Natural killer cell (primary cell): ENCODE data around the gene UBE2Q1. TPM values are rescaled to one million over a fixed set of nuclear protein-coding genes. Genes with fewer than 3 reads are reported as not detected.

Experiments
- ATAC-seq, 3 donors: fragments of 150-1000 bp in 2 of 3; fragments of 200-7000 bp in 1 of 3; cut with Tn5 transposase; 1 replicate in 1 of 3; 2 replicates in 2 of 3; pipeline ENCODE4 v1.10.0; 2021; ENCODE audit warnings: mild to moderate bottlenecking in 2 of 3, moderate library complexity in 2 of 3
- DNase-seq, 2 donors: peaks; one replicate each; pipeline versions ENCODE4 v3.0.0 to v3.0.0-alpha.2; 2013 to 2021; ENCODE audit warnings: mixed read lengths in 1 of 2
- H3K27ac ChIP-seq: one replicate; pipeline ENCODE4 v1.5.1; 2013; ENCODE audit warnings: mild to moderate bottlenecking, low read length
- H3K27me3 ChIP-seq: one replicate; pipeline ENCODE4 v1.6.1; 2013; ENCODE audit warnings: low read length; ENCODE audit not compliant: control insufficient read depth, insufficient read depth
- H3K36me3 ChIP-seq: one replicate; pipeline ENCODE4 v1.6.1; 2013; ENCODE audit warnings: low read length; ENCODE audit not compliant: control insufficient read depth, insufficient read depth
- H3K4me1 ChIP-seq: one replicate; pipeline ENCODE4 v1.6.1; 2013; ENCODE audit warnings: low read length; ENCODE audit not compliant: control insufficient read depth, insufficient read depth
- H3K4me3 ChIP-seq: one replicate; pipeline ENCODE4 v1.5.1; 2013; ENCODE audit warnings: low read length
- H3K9me3 ChIP-seq: one replicate; pipeline ENCODE4 v1.6.1; 2013; ENCODE audit warnings: low read length; ENCODE audit not compliant: control insufficient read depth, insufficient read depth
- H3K27ac Mint-ChIP-seq, 2 donors: one replicate each; pipeline ENCODE4 v1.8.0; 2022; ENCODE audit warnings: mild to moderate bottlenecking in 2 of 2, mixed read lengths in 2 of 2, moderate library complexity in 1 of 2
- H3K27me3 Mint-ChIP-seq, 2 donors: one replicate each; pipeline ENCODE4 v1.8.0; 2022; ENCODE audit warnings: low read depth in 2 of 2, mixed read lengths in 2 of 2
- H3K36me3 Mint-ChIP-seq: one replicate; pipeline ENCODE4 v1.8.0; 2022; ENCODE audit warnings: mixed read lengths
- H3K4me1 Mint-ChIP-seq, 2 donors: one replicate each; pipeline ENCODE4 v1.8.0; 2022; ENCODE audit warnings: mixed read lengths in 2 of 2
- H3K4me3 Mint-ChIP-seq: one replicate; pipeline ENCODE4 v1.8.0; 2022; ENCODE audit warnings: mild to moderate bottlenecking, moderate library complexity, mixed read lengths
- H3K9me3 Mint-ChIP-seq, 2 donors: one replicate each; pipeline ENCODE4 v1.8.0; 2022; ENCODE audit warnings: mixed read lengths in 2 of 2
- WGBS: methylation state at CpG from one replicate; pipeline ENCODE4 v1.1.7; 2013; ENCODE audit warnings: missing lambda C conversion rate; ENCODE audit not compliant: insufficient coverage; 5-methylcytosine and 5-hydroxymethylcytosine counted together
- intact Hi-C: fragments of 100-400 bp; cut with micrococcal nuclease; formaldehyde crosslinking; loops from one replicate; pipeline ENCODE4 v1.14.2; 2022
- total RNA-seq, 4 donors: library from RNA; stranded (reverse); fragments of 120-200 nt in 1 of 4; gene quantifications; one replicate each; pipeline versions ENCODE4 v1.2.3 to v1.2.4, GENCODE V29; 2013 to 2022
- TF ChIP-seq, protein P1 (sequence below): fragments of 200-600 bp; IDR thresholded peaks from one replicate; pipeline ENCODE4 v1.8.0; 2022; ENCODE audit warnings: antibody characterized with exemption

UBE2Q1 gene
- total RNA-seq, 3 donors from 2014 or later (not counting 1 experiment from before 2014, with no cell fraction given): 100 to 137 (median 112) TPM

DNA sequence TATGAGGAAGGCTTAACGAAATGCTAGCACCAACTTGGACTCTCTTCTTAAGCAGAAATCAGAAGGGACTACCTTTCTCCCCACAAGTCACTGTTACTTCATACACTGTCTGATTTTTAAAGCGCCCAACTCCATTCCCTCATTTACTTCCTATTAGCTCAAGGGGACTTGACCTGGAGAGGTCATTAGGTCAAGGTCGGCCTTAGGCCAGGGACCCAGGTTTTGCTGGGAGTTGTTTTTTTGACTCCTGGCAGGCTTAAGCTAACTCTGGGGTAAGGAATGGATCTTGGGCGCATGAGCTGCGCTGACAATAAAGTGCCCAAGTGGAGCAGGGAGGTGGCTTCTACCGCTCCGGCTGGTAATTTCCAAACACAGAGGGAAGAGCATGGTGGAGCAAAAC is 32.7 kb upstream of the UBE2Q1 start:
- no peak for DNase-seq
- Histone ChIP-seq H3K4me1 (no peaks in the 10 kb centered on the region), H3K36me3 (peaks cover 90% of the 10 kb centered on the region), H3K27me3 (no peaks in the 10 kb centered on the region), H3K4me3 (no peak overlapping the region), H3K27ac (no peak overlapping the region), H3K9me3 (no peaks in the 10 kb centered on the region)
- intact Hi-C loops: no loop called here
- H3K27me3 Mint-ChIP-seq: no peaks in the 10 kb centered on the region
- WGBS: 97% methylated on average over 7 of the region's 7 CpGs
- no peak overlapping the region for H3K27ac Mint-ChIP-seq
- peaks cover 5% of the 10 kb centered on the region in 2 donors for H3K4me1 Mint-ChIP-seq
- no peak overlapping the region for H3K4me3 Mint-ChIP-seq
- H3K36me3 Mint-ChIP-seq: peaks cover 35% of the 10 kb centered on the region
- ATAC-seq: no peak
- TF ChIP-seq, protein P1, sequence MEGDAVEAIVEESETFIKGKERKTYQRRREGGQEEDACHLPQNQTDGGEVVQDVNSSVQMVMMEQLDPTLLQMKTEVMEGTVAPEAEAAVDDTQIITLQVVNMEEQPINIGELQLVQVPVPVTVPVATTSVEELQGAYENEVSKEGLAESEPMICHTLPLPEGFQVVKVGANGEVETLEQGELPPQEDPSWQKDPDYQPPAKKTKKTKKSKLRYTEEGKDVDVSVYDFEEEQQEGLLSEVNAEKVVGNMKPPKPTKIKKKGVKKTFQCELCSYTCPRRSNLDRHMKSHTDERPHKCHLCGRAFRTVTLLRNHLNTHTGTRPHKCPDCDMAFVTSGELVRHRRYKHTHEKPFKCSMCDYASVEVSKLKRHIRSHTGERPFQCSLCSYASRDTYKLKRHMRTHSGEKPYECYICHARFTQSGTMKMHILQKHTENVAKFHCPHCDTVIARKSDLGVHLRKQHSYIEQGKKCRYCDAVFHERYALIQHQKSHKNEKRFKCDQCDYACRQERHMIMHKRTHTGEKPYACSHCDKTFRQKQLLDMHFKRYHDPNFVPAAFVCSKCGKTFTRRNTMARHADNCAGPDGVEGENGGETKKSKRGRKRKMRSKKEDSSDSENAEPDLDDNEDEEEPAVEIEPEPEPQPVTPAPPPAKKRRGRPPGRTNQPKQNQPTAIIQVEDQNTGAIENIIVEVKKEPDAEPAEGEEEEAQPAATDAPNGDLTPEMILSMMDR: no peak
- H3K9me3 Mint-ChIP-seq: no peaks in the 10 kb centered on the region

DNA sequence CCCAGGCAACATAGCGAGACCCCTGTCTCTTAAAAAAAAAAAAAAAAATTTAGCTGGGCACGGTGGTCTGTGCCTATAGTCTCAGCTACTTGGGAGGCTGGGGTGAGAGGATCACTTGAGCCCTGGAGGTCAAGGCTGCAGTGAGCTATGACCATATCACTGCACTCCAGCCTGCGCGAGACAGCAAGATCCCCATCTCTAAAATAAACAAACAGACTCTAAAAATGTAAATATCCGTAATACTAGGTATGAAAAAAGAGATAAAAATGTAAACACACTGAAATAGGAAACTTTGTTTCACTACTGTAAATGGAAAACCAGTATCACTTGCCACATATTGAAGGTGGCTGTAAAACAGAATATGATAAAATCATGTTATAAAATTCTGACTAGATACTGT is 32.3 kb upstream of the UBE2Q1 start:
- intact Hi-C loops: no loop called here
- H3K4me1 ChIP-seq: no peaks in the 10 kb centered on the region
- DNase-seq (no peak), ATAC-seq (no peak)
- H3K4me3 ChIP-seq: no peak overlapping the region
- no peak overlapping the region for H3K27ac ChIP-seq
- no peaks in the 10 kb centered on the region for H3K27me3 ChIP-seq
- no peaks in the 10 kb centered on the region for H3K9me3 ChIP-seq
- H3K36me3 Mint-ChIP-seq: peaks cover 36% of the 10 kb centered on the region
- H3K4me3 Mint-ChIP-seq: no peak overlapping the region
- TF ChIP-seq, protein P1: no peak
- no peaks in the 10 kb centered on the region for H3K9me3 Mint-ChIP-seq
- H3K4me1 Mint-ChIP-seq: peaks cover 5% of the 10 kb centered on the region in 2 donors
- H3K27ac Mint-ChIP-seq: no peak overlapping the region
- no peaks in the 10 kb centered on the region for H3K27me3 Mint-ChIP-seq
- 89% methylated on average over 2 of the region's 5 CpGs for WGBS
- peaks cover 91% of the 10 kb centered on the region for H3K36me3 ChIP-seq

DNA sequence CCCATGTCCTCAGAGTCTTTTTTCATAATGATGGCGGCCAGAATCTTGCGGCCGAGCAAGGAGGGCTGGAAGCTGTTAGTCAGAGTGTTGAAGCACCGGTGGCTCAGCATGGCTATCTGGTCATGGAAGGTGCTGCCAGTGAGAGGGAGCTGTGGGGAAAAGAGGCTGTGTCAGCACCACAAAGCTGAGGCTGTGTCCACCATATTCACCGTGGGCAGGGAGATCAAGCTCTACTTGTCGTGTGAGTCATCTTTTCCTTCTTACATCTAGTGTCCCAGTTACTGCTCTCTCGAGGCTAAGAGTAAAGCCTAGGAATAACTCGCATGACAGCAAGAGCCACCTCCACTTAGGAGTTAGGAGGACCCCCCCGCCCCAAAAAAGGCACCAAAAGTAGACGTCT is 31.3 kb upstream of the UBE2Q1 start:
- no peaks in the 10 kb centered on the region for H3K4me1 ChIP-seq
- no peak overlapping the region for H3K4me3 ChIP-seq
- H3K36me3 Mint-ChIP-seq: peaks cover 42% of the 10 kb centered on the region
- no peak overlapping the region for H3K27ac ChIP-seq
- DNase-seq (no peak), ATAC-seq (no peak)
- H3K9me3 ChIP-seq: no peaks in the 10 kb centered on the region
- peaks cover 5% of the 10 kb centered on the region in 2 donors for H3K4me1 Mint-ChIP-seq
- no peaks in the 10 kb centered on the region for H3K27me3 Mint-ChIP-seq
- H3K9me3 Mint-ChIP-seq: no peaks in the 10 kb centered on the region
- no peaks in the 10 kb centered on the region for H3K27me3 ChIP-seq
- TF ChIP-seq, protein P1: no peak
- WGBS: 87% methylated on average over 9 of the region's 10 CpGs
- H3K36me3 ChIP-seq: peaks cover 93% of the 10 kb centered on the region
- no peak overlapping the region for H3K27ac Mint-ChIP-seq
- no peak overlapping the region for H3K4me3 Mint-ChIP-seq
- intact Hi-C loops: no loop called here

DNA sequence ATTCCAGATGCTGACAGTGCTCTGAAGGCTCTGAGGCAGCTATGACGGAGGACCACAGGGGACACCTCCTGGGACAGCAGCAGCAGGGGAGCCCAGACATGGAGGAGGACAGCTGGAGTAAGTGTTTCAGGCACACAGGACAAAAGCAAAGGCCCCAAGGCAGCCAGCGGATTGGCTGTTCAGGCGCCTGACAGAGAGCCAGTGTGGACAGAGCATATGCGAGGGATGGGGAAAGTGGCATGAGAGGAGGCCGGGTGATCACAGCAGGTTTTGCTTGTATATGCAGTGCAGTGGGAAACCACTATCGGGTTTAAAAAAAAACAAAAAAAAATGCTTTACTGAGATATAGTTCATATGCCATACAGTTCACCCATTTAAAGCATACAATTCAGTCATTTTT is 28.2 kb upstream of the UBE2Q1 start:
- Mint-ChIP-seq H3K9me3 (no peaks in the 10 kb centered on the region), H3K4me1 (no peaks in the 10 kb centered on the region), H3K4me3 (no peak overlapping the region), H3K36me3 (peaks cover 28% of the 10 kb centered on the region), H3K27me3 (no peaks in the 10 kb centered on the region), H3K27ac (peak overlapping the region in 1 of 2 donors; percentile 33)
- no peak for DNase-seq
- TF ChIP-seq, protein P1: no peak
- 97% methylated on average over 5 of the region's 6 CpGs for WGBS
- no peaks in the 10 kb centered on the region for H3K27me3 ChIP-seq
- H3K4me3 ChIP-seq: no peak overlapping the region
- peaks cover 100% of the 10 kb centered on the region for H3K36me3 ChIP-seq
- no peaks in the 10 kb centered on the region for H3K9me3 ChIP-seq
- no peak overlapping the region for H3K27ac ChIP-seq
- intact Hi-C loops: no loop called here
- ATAC-seq: no peak
- no peaks in the 10 kb centered on the region for H3K4me1 ChIP-seq
